MV-4-11 (cell line): ENCODE data around the gene SV2B.

Experiments
- DNase-seq: peaks from one replicate; lab custom pipeline; 2025; lab: John Stamatoyannopoulos, UW

SV2B gene

GRCh38 chr15:91270747-91271146, 170.7 kb downstream of the SV2B start:
- no peak for DNase-seq

GRCh38 chr15:91271565-91272153, 171.6 kb downstream of the SV2B start:
- peak; percentile 73 for DNase-seq

- DNase-seq, result no peak
Measured at GRCh38 chr15:91275844-91276243, 175.8 kb downstream of the SV2B start.

DNA sequence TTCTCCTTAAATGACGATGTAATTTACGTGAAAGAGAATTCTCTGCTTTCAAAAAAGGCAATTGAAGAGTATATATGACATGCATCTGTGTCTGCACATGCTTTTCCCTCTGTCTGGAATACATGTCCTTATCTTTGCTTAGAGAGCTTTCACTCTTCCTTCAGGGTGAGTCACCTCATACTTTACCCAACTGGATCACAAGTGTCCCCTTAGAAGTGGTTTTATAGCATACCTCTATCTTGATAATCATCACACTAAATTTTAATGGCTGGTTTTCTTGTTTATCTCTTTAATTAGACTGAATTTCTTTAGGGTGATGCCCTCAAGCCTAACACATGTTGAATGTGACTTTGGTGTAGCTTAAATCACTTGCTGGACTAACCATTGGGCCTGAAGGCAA, 178.9 kb downstream of the SV2B start:
- no peak for DNase-seq

- DNase-seq, result no peak
Measured at GRCh38 chr15:91279486-91279885, 179.4 kb downstream of the SV2B start.

GRCh38 chr15:91281947-91282346, 181.9 kb downstream of the SV2B start:
- DNase-seq, result no peak

- DNase-seq, result no peak
Measured at GRCh38 chr15:91282486-91282885, 182.4 kb downstream of the SV2B start.

- no peak for DNase-seq
Measured at GRCh38 chr15:91283155-91283554, 183.1 kb downstream of the SV2B start.

DNA sequence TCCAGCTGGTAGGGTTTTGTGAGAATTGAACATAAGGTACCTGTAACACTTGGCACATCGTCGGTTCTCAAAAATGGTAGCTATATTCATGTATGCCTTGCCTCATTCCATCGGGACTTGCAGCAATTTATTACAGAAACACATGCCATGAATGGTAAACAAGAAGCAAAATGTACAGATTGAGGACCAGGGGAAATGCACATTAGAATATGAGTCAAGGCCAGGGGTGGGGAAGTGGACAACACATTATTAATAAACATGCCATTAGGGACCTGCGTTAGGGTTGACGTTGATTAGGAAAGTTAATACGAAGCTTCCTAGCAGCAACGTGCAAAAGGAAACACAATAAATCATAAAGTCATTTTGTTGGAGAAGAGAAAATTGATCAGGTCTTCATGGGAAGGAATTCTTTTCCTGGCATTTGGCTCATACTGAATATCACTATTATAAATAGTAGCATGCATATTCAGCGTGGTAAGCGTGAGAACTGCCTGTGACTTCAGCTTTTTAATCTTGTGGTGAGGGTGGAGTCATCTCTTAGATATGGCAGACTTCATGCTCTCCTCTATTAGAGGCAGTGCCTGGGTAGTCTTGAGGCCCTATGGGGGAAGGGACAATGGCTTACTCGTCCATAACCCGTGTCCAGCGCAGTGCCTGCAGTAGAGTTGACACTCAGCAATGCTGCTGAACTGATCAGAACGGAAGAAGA, 184.9 kb downstream of the SV2B start:
- DNase-seq, result no peak

DNA sequence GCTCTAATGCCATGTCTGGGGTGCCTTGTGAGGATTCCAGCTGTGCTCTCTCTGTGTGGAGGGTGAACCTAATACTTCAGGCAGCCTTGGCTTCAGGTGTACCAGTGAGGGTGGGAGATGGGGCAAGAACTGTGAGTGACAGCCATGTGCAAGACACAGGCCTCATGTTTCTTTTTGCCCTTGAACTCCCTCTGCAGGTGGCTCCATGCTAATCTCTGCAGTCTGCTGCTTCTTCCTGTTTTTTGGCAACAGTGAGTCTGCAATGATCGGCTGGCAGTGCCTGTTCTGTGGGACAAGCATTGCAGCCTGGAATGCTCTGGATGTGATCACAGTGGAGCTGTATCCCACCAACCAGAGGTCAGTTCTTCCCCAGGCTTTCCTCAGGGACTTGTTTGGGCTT, 189.3 kb downstream of the SV2B start:
- DNase-seq, result peak; percentile 58

DNA sequence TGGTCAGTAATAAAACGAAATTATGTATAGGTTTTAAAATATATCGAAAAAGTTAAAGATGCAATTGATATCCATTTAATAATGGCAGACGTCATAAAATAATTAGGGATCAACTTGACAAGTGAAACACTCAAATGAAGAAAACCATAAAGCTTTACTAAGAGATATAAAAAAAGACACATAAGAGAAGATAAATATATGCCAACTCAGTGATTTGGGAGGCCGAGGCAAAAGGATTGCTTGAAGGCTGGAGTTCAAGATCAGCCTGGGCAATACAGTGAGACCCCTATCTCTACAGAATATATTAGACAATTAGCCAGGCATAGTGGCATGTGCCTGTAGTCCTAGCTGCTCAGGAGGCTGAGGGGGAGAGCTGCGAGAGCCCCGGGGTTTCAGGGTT, 190.5 kb downstream of the SV2B start:
- no peak for DNase-seq

DNA sequence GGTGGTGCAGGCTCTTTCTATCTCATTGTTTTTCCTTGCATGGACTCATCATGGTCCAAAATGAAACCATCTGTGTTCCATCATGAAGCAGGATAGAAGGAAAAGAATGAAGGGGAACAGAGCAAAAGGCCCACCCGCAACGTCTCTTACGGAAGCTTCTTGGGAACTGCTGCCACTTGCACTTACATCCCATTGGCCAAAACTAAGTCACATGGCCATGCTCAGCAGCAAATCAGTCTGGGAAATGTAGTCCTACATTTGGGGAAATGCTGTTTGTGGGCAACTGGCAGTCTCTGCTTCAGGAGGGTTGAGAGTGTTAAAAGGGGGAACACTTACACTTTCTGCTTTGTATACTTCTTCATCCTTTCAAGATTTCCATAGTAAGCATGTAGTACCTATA, 191.6 kb downstream of the SV2B start:
- DNase-seq, result peak; percentile 85

DNA sequence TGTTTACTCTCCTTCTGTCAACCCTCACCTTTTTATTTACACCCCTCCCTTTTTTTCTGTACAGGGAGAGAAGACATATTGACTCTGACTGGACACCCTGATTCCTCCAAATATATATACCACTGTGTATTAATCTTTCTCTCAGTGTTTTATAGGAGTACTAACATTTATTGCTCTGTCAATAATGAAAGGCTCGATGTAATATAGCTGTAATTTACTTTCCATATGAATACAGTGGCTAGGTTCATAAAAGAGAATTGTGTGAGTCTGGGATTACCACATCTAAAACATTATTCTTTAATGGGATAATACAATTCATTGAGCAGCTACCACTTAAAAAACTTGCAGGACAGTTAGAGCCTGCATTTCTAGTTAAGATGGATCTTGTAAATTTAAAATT, 194.3 kb downstream of the SV2B start:
- DNase-seq, result no peak

- DNase-seq, result no peak
Measured at GRCh38 chr15:91294795-91295194, 194.7 kb downstream of the SV2B start.

GRCh38 chr15:91298101-91298500, 198.0 kb downstream of the SV2B start:
- no peak for DNase-seq

DNA sequence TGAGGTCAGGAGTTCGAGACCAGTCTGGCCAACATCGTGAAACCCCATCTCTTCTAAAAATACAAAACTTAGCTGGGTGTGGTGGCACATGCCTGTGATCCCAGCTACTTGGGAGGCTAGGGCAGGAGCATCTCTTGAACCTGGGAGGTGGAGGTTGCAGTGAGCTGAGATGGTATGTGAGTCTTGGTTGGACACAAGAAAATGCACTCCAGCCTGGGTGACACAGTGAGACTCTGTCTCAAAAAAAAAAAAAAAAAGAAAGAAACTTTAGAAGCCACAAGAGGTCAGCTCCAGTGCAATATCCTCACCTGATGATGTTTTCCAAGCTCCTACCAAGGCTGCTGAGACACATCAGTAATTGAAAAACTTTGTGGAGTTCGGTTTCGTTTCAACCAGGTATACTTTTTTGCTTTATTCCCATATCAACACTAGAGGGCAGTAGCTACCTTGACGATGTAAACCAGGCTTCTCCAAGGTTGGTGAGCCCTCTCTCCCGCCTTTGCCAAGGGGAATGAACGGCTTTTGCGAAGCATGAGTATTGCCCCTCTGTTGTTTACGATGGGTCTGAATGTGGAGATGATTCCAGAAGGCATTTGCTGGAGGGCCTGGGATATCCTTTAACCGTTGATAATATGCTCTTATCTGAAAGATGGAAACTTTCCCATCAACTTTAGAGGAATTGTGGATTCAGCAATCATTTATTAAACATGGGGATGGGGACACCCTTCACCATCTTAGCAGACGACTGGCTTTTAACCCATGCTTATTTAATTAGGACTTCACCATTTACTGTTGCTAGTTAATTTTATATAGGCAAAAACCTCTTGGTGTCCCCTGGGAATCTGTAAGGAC, 202.8 kb downstream of the SV2B start:
- DNase-seq, result peak; percentile 59

DNA sequence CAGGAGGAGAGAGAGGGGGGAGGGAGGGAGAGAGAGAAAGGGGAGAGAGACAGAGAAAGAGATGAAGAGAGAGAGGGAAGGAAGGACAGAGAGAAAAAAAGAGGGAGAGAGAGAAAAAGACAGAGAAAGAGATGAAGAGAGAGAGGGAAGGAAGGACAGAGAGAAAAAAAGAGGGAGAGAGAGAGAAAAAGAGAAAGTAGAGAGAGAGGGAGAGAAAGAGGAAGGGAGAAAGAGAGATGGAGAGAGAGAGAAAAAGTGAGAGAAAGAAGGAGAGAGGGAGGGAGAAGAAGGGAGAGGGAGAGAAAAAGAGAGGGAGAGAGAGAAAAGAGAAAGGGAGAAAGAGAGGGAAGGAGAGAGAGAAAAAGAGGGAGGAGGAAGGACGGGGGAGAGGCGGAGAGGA, 204.2 kb downstream of the SV2B start:
- no peak for DNase-seq

- no peak for DNase-seq
Measured at GRCh38 chr15:91304786-91305185, 204.7 kb downstream of the SV2B start.

GRCh38 chr15:91306144-91306543, 206.1 kb downstream of the SV2B start:
- no peak for DNase-seq

DNA sequence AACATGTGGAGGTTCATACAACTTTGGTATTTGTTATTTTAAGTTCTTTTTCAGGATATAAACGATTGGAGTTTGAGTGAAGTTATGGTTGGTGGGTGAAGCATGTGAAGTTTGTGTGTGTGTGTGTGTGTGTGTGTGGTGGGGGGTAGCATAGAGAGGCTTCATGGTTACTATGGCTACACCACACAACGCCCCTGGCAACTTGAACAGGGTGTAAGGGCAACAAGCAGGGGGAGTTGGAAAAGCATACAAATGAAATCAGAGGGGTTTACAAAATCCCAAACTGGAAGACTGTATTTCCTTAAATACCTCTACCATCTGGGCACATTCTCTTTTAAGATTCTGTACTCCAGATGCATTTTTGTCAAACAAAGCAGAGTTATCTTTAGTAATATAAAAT, 207.5 kb downstream of the SV2B start:
- no peak for DNase-seq

DNA sequence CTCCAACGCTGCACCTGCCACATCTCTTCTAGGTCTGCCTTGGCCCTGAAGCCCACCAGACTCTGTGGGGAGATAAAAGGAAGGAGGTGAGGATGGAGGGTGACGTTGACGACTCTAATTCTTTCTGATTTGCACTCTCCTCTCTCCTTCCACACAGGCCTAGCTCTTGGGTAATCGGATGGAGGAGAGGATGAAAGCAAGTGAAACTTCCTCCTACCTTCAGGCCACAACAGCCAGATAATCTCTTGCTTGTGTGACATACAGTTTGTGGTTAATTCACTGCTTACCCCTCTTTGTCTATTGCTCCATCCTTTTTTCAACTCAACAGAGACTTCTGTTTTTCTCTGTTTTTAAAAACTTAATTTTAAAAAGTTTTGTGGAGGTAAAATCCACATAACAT, 208.1 kb downstream of the SV2B start:
- peak; percentile 94 for DNase-seq

- peak; percentile 39 for DNase-seq
Measured at GRCh38 chr15:91308855-91309254, 208.8 kb downstream of the SV2B start.

GRCh38 chr15:91311986-91312385, 211.9 kb downstream of the SV2B start:
- DNase-seq, result peak; percentile 68
